Glomerular endothelial cell (primary cell): ENCODE results near the gene RNF38. TPM values are rescaled to one million over a fixed set of nuclear protein-coding genes. Genes with fewer than 3 reads are reported as not detected.
"Not testable (repeated sequence)": the region's sequence is repeated elsewhere in the genome, so short reads cannot be mapped to it uniquely, and the experiment has no call there.

Experiments used
- DNase-seq: peaks from one replicate; pipeline ENCODE4 v3.0.0-alpha.2; 2011; ENCODE audit warnings: low read depth, low spot score; ENCODE audit errors: extremely low read depth
- total RNA-seq: library from RNA; depleted of rRNA; stranded (reverse); fragments of >200 nt; gene quantifications from 2 replicates; pipeline ENCODE4 v1.2.3, GENCODE V29; 2015

Gene RNF38
- total RNA-seq, 1 donor from 2014 or later = 27.7 TPM

DNA sequence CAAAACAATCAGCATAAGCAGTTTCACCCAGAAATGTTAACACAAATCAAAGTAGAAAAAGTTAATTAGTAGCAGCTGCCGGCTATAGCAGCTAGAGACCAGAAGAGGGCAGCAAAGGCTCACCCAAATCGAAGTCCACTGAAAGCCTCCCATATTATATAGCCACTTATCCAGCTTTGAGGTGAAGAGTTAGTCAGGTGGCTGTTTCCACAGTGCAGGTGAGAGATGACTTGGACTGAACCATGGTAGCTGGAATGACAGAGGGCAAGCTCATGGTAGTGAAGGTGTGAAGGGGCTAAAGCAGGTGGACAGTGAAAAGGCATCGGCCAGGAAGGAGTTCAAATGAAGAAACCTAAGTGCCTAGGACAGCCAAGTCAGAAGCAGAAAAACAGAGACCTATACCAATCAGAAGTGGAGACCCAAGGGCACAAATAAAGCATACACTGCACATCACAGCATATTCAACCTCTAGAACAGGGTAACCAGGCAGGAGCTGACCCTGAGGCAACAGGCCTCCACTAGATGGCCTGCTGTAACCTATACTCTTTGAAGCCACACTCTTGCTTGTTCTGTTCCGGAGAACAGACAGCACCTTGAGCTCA is 7.2 kb upstream of the RNF38 start:
- peak; percentile 41 for DNase-seq

DNA sequence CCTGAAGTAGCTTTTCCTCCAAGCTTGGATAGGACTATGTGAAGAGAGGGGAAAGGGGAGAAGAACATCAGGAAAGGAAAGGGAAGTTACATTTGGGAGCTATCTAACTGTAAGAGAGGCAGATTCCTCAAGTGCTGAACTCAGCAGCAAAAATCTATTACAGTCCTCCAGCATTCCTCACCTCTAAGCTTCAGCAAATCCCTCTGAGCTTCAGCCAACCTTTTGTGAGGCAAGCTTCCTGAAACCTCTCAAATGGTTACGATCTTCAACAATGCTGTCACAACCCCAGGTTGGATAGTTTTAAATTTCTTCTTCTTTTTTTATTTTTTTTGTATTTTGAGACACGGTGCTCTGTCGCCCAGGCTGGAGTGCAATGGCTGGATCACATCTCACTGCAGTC is 2.5 kb upstream of the RNF38 start:
- no peak for DNase-seq

DNA sequence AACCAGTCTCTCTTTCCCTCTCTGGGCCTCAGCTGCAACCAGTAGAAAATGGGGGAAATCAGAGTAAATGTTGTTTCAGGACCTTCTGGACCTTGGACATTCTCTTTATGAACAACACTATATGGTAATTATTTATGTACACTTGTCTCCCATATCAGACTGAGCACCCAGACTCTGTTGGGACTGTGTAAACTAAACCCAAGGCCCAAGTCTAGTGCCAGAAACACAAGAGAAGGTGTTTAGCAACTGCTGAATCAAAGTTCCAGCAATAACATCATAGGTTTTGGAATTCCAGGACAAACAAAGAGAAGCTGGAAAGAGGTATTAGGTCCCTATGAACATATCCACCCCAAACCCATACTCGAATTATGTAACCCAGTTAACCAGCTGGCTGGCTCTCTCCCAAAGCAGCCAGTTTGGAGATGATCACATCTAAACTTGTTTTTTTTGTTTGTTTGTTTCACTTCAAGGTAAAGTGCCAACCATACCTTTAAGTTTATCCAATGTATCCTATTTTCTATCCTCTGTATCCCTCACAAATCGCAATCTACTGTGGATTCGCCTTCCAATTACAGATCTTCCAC is 1.9 kb upstream of the RNF38 start:
- DNase-seq = no peak

DNA sequence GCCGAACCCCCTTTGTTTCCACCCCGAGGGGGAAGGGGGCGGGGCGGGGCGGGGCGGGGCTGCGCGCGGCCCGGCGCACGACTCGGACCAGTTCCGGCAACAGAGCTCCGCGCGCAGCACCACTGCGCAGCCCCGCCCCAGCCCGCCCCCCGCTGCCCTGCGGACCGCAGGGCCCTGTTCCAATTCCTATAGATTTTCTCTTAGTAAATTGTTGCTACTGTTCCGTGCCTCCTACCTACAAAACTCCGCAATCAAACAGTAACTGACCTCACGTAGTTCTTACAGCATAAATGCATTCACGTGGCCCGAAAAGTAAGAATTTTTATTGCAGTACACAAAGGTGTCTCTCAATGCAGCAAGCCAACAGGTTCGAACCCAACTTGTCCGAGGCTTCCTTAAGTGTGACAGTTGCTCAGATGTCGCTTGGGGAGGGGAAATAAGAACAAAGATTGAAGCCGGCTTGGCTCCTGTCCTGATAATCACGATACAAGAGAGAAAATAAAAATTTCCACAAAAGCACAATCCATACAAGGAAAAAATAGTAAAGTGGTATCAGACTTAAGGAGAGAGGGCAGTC is 1.2 kb upstream of the RNF38 start:
- DNase-seq = no peak

DNA sequence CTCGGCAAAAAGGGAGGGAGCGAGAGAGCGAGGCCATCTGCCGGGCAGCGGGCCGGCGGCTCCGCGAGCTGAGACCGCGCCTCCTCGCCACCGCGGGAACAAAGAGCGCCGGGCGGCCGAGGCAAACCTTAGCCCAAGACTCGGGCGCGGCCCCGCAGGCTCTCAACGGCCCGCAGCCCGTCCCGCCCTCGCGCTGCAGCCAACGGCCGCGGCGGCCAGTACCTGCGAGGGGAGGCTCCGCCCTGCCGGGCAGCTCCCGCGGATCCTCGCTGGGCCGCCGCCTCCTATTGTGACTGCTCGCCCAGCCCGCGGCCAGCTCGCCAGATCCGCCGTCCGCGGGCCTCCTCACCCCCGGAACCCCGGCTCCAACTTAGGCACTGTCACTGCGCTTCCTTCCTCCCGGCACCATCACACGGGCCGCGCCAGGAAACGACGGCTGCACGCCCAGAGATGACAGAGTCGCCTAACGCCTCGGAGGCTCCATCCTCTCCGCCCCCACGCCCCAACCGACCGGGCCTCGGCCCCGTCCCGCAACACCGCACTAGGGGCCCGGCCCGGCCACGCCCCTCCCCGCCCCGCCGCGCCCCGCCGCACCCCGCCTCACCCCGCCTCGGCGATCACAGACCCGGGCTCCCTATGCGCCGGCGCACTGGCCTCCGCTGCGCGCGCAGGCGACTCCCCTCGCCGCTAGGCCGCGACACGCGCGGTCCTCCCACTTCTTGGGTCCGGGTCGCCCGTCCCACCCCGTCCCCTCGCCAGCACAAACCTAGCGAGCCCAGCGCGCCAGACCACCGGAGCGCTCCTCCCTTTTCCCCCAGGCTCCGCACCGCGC is 479 bp upstream of the RNF38 start:
- DNase-seq = no peak

DNA sequence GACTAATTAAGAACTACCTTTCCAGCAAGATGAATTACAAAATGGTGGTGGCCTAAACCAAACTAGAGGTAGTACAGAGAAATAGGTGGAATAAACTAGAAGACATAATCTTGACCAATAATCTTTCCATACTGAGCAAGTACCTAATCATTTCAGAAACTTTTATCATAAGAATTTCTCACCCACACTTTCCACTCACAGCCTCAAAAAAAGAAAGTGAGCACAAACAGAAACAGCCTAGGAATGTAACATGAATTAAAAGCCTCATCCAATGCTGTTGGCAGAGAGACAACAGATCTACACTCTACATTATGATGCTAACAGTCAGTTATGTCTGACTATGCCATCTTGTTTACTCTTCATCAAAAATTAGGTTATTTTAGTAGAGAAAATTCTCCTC is 1.3 kb downstream of the RNF38 start:
- DNase-seq = no peak

DNA sequence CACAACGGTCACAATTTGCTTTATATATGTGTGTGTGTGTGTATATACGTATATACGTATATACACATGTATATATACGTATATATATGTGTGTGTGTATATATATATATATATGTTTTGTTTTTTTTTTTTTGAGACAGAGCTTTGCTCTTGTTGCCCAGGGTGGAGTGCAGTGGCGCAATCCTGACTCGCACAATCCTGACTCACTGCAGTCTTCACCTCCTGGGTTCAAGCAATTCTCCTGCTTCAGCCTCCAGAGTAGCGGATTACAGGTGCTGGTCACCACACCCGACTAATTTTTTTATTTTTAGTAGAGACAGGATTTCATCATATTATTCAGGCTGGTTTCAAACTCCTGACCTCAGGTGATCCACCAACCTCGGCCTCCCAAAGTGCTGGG is 3.1 kb downstream of the RNF38 start:
- DNase-seq = no peak

DNA sequence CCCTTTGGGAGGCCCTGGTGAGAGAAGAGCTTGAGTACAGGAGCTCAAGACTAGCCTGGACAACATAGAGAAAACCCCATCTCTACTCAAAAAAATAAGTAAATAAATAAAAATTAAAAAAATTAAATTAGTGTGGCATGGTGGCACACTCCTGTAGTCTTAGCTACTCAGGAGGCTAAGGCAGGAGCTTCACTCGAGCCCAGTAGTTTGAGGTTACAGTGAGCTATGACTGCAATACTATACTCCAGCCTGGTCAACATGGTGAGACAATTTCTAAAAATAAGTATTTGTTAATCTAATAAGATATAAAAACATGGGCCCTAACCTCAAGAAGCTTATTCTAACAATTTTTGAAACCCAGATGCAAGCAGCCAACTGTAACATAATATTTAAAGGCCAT is 7.6 kb downstream of the RNF38 start:
- DNase-seq = no peak

DNA sequence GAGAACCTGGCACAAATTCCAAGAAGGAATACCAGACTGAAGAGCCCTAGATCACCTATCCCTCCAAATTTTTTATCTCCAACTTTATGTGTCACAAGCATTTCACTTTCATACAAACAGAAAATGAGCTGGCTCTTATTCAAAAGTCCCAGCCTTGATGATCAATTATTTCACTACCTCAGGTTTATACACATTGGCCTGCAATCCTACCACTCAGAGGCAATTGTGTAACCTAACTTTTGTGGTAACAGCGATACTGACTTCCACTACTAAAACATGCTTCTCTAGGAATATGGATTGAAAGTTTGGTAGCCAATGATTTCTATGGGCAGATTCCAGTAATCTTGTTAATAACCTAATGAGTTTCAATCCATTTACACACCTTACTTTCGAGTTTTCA is 10.5 kb downstream of the RNF38 start:
- DNase-seq = no peak

DNA sequence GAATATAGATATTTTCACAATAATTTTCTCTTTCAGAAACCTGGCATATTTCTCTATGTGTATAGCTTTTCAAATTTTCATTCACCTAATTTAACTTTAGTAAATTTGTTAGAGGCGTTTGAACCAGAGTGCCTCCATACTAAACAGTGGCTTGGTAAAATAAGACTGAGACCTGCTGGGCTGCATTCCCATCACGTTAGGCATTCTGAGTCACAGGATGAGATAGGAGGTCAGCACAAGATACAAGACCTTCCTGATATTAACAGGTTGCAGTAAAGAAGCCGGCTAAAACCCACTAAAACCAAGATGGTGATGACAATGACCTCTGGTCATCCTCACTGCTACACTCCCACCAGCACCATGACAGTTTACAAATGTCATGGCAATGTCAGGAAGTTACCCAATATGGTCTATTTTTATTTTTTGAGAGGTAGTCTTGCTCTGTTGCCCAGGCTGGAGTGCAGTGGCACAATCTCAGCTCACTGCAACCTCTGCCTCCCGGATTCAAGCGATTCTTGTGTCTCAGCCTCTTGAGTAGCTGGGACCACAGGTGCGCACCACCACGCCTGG is 13.6 kb downstream of the RNF38 start:
- not testable (repeated sequence) for DNase-seq

DNA sequence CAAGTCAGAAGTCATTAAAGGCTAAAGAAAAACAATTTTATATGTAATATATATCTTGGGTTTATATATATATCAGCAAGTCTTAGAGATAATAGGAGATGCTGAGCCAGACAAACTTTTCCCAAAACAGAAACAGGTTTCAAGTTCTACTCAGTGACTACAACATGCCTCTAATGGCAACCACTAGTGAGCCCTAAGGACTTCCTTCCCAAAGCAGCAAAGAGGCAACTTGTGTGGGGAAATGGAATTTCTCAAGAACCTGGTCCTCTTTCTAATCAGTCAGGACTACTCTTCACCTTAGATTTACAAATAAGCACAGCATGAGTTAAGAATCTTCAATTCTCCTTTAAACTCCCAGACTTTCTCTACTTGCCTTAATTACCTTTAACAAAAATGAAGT is 17.6 kb downstream of the RNF38 start:
- DNase-seq = no peak

DNA sequence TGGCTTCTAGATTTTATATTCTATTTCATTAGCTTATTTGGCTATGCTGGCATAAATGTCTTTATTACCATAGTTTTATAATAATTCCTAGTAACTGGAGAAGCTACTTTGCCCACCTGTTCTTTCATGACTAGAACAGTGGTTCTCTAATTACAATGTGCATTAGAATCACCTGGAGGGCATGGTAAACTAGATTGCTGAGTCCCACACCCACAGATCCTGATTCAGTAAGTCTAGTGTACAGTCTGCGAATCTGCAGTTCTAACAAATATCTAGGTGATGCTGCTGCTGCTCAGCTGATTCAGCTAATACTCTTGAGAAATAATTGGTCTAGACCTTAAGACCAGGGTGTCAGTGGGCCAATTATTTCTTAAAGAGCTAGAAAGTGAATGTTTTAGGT is 35.5 kb downstream of the RNF38 start:
- DNase-seq = no peak

DNA sequence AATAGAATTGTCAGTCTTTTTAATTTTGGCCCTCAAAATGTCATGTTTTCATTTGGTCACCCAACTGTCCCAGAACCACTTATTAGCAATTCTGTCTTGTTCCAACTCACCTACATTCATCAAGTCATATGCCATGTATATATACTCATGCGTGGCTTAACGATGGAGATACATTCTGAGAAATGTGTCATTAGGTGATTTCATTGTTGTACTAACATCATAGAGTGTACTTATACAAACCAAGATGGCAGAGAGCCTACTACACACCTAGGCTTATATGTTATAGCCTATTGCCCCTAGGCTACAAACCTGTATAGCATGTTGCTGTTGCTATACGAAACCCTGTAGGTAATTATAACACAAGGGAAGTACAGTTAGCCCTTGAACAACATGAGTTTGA is 36.6 kb downstream of the RNF38 start:
- DNase-seq = no peak

DNA sequence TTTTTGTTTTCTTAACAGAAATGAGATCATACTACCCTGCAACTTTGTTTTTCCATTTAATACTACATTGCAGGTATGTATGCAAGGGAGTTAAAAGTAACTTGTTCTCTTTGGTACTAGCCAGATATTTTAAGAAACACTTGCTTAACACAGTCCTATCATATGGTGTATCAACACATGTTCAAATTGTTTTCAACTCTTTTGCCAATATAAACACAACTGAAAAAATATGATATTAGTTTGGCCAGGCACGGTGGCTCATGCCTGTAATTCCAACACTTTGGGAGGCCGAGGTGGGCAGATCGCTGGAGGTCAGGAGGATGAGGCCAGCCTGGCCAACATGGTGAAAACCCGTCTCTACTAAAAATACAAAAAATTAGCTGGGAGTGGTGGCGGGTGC is 41.6 kb downstream of the RNF38 start:
- DNase-seq = no peak

DNA sequence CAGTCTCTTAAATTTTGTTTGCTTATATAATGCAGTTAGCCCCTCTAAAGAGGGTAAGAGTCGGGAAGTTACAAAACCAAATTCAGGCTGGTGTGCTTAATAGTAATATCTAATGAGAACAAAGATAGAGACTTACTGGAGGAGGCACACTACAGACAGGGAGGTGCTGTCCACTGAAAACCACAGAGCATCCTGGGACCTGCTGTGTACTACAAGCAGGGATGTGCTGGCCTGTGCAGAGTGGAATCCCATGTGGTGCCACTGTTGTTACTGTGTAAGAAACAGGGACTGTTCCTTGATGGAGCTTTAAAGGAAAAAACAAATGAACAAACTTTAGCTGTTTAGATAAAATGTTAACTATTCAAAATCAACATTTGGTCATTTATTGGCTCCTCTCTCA is 42.4 kb downstream of the RNF38 start:
- no peak for DNase-seq

DNA sequence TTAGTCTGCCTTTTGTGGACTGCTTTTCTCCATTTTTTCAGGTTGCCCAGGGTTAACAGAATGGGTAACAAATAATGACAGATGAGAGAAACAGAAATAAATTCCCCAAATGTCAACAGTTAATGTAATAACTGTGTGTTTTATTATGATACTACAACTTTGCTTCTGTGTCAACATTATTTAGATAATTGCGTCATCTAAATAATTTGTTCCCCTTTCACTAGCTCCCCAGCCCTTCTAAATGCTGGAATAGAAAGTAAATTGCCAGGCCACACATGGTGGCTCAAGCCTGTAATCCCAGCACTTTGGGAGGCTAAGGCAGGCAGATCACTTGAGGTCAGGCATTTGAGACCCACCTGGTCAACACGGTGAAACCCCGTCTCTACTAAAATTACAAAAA is 53.5 kb downstream of the RNF38 start:
- DNase-seq = no peak

DNA sequence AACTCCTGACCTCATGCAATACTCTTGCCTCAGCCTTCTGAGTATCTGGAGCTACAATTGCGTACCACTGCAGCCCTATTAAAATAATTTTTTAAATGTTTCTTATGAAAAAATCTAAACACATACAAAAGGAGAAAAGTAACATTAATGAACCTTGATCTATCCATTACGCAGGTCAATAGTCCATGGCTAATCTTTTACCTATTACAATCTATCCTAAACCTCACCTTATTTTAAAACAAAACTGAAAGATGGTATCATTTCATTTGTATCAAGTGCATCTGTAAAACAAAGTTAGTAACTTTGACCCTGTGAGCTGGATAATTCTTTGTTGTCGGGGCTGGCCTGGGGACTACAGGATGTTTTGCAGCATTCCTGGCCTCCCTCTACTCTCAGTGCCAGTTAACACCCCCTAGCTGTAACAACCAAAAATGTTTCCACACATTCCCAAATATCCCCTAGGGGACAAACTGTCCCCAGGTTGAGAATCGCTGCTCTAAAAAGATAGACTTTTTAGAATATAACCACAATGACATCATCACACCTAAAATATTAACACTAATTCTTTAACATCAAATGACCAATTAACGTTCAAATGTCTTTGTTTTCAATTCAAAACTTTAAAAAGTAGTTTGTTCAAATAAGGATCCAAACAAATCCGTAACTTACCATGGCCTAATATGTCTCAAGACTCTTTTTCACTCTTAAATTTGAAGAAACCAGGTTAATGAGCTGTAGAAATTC is 54.8 kb downstream of the RNF38 start:
- no peak for DNase-seq

DNA sequence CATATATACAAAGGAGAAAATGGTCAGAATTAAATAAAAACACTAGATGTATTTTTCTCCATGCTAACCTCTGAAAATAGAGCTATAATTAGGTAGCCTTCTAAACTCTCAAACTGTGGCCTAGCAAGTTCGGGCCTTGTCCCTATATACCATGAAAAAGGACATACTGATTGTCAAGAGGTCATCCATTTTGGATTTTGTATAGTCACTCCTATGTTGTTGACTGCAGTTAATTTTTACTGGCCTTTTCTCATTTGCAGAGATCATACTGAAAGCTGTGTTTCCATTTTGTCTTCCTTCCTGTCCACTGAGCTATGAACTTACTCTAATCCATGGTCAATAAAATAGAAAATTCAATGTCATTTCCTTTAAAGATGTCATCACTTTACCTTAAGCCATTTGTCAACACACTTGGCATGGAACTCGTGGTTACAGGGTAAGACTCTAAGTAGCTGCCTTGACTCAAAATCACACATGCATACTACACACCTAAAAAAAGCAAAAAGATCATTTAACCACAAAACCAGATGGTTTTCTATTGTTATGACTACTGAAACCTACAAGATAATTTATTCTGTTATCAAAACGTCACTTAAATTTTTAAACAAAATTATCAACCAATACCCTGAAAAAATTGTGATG is 58.0 kb downstream of the RNF38 start:
- no peak for DNase-seq

DNA sequence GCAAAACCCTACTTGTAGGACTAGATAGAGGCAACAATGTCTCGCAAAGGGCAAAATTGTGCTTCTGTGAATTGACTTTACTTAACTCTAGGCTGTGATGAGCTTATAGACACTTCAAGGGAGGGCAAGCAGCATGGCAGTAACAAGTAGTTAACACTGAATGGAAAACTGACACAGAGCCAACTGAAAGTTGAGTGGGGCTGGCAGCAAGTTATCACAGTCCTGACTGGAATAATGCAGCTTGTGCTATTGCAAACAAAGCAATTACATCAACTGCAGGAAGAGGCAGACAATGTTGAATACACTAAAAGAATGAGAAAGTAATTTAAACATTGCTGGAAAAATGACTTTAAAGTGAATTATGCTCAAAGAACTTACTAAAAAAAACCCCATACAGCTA is 62.2 kb downstream of the RNF38 start:
- DNase-seq = no peak

DNA sequence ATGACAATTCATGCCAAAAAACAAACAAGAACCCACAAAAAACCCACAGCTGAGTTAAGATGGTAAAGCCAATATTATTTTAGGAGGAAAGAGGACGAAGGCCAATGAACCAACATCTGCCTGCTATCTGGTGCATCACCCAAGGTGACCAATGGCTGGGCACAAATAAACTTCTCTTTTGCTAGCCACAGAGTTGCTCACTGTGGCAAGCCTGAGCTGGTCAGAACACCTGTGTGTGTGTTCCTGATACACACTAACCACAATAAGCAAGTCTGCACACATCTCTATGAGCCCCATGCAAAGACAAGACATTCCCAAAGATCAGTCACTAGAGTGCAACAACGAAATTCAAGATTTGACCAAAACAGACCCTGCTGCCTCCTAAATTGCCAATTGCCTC is 63.1 kb downstream of the RNF38 start:
- DNase-seq = no peak
